LNCaP clone FGC (cell line): ENCODE data around the gene SELENOW.

Experiments used
- DNase-seq: peaks from one replicate; pipeline ENCODE4 v3.0.0-alpha.2; 2011; ENCODE audit warnings: low read depth
- H3K4me3 ChIP-seq: 2 replicates; pipeline ENCODE4 v1.5.1; 2011; ENCODE audit warnings: mild to moderate bottlenecking, low read depth, low read length, control low read depth
- TF ChIP-seq, protein P1 (sequence below): IDR thresholded peaks from 2 replicates; pipeline ENCODE4 v1.5.1; 2012; ENCODE audit warnings: mild to moderate bottlenecking; ENCODE audit not compliant: control insufficient read depth, insufficient read depth; ENCODE audit errors: extremely low read depth

The SELENOW gene

DNA sequence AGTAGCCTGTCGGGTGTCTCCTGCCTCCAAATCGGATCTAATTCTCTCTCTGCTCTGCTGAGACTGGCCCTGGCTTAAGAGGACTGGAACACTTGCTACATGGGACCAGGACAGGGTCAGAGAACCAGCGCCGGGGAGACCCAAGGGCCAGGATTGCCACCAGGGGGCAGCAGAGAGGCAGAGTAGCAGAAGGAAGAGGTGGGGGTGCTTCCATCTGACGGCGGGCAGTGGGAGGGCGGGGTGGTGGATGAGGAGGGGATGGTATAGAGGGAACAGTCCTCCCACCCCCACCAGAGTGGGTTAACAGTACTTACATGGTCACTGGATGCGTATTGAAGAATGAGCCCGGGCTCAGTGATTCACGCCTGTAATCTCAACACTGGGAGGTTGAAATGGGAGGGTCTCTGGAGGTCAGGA, 11.9 kb downstream of the SELENOW start:
- DNase-seq, result no peak
- H3K4me3 ChIP-seq, result no peak overlapping the region
- TF ChIP-seq, protein P1, sequence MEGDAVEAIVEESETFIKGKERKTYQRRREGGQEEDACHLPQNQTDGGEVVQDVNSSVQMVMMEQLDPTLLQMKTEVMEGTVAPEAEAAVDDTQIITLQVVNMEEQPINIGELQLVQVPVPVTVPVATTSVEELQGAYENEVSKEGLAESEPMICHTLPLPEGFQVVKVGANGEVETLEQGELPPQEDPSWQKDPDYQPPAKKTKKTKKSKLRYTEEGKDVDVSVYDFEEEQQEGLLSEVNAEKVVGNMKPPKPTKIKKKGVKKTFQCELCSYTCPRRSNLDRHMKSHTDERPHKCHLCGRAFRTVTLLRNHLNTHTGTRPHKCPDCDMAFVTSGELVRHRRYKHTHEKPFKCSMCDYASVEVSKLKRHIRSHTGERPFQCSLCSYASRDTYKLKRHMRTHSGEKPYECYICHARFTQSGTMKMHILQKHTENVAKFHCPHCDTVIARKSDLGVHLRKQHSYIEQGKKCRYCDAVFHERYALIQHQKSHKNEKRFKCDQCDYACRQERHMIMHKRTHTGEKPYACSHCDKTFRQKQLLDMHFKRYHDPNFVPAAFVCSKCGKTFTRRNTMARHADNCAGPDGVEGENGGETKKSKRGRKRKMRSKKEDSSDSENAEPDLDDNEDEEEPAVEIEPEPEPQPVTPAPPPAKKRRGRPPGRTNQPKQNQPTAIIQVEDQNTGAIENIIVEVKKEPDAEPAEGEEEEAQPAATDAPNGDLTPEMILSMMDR, result peak; percentile 54

DNA sequence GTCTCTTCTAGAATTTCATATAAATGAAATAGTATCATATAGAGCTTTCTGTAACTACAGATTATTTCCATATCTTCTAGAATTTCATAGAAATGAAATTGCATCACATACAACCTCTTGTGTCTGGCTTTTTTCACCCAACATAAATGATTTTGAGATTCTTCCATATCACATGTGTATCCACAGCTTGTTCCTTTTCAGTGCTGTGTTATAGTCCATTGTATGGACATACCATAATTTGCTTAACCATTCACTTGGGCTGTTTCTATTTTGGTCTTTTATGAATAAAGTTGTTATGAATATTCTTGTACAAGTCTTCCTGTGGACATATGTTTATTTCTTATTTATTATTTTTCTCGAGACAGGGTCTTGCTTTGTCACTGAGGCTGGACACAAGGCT, 14.1 kb downstream of the SELENOW start:
- DNase-seq, result no peak
- H3K4me3 ChIP-seq, result no peak overlapping the region
- TF ChIP-seq, protein P1, result no peak

DNA sequence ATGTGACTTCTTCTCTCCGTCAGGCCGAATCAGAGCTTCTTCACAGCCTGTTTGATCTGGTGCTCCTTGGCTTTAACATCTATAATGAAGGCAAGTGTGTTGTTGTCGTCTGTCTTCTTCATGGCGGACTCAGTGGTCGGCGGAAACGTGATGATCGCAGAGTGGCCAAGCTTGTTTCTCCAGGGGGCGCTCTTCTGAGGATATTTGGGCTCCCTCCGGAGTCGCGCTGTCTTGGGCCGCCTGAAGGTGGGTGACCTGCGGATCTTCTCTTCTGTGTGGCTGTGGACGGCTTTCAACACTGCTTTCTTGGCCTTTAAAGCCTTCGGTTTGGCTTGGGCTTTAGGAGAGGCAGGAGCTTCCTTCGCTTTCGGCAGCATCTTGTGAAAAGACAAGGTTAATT, 16.0 kb downstream of the SELENOW start:
- H3K4me3 ChIP-seq, result no peak overlapping the region
- TF ChIP-seq, protein P1, result no peak
- DNase-seq, result no peak

DNA sequence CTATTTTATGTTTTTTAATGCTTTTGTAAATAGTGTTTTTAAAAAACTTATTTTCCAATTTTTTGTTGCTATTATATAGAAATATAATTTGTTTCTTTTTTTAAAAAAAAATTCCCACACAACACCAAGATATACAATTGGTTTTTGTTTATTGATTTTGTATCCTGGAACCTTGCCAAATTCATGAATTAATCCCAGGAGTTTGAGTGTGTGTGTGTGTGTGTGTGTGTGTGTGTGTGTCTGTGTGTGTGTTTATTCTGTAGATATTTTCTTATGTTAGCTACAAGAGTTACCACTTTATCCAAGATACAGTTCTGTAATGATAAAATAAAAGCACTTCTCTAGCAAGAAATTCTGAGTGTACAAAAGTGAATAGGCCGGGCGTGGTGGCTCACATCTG, 18.3 kb downstream of the SELENOW start:
- H3K4me3 ChIP-seq, result no peak overlapping the region
- TF ChIP-seq, protein P1, result no peak
- DNase-seq, result no peak

DNA sequence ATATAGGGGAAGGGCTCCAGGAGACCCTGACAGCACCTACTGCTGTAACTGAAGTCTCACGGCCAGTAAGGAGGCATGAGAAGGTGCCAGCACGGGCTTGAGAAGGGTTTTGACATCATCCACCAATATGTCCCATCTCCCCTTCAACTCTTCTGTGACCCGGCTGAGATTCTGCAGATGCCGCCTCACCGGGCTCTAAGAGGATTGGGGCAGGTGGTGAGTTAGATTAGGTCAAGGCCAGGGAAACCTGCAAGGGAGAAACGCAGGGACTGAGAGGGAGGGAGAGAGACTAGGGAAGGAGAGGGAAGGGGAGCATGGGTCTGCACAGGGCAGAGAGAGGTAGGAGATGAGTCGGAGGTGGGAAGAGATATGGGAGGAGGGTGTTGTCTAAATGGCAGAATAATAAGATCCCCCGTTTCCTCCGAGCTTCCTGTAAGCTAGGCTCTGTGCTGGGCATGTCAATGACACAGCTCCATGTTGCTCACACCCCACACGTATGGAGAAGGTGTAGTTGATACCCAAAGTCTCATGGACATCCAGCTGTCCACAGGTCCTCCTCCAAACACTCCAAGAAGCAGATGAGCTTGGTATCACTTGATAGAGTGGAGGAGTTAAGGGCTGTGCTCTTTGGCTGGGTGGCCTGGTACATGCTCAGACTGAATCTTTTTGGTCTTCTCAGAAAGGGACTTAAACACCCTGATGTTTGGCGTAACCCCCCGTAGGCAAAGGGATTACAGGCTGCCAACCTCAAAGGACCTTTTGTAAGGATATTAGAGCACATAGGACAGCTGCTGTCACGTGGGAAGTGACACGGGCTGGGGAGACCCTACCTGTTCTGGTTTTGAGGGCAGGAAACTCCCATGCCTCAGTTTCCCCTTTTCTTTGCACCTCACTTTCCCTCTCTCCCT, 19.7 kb downstream of the SELENOW start:
- TF ChIP-seq, protein P1, result no peak
- DNase-seq, result no peak
- H3K4me3 ChIP-seq, result no peak overlapping the region

DNA sequence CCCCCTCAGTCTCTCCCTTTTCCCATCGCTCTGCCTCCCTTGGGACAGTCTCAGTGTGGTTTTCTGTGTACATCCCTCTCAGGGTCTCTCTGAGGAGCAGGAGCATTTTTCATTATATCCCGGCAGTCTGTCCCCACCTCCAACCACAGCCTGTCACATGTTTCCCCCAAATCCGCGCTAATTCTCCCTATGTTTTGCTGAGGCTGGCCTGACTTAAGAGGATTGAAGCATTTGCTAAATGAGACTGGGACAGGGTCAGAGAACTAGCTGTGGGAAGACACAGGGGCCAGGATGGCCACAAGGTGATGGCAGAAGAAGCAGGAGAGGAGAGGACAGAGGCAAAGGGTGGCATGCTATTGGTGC, 20.4 kb downstream of the SELENOW start:
- TF ChIP-seq, protein P1, result no peak
- no peak for DNase-seq
- no peak overlapping the region for H3K4me3 ChIP-seq

DNA sequence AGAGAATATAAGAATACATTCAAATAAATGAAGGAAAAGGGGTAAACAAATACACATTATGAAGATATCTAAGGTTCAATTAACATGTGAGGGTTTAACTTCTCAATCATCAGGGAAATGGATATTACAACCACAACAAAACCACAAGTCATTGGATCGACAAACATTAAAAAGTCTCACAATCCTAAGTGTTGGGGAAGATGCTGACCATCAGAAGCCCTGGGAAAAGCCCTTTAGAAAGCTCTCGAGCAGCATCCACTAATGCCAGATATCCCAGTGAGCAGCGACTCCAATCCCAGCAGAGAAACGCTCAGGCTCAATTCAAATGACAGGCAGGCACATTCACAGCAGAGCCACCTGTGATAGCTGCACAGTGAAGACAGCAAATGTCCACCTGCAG, 22.8 kb downstream of the SELENOW start:
- TF ChIP-seq, protein P1, result no peak
- DNase-seq, result no peak
- no peak overlapping the region for H3K4me3 ChIP-seq
